ENCODE measurements around the gene ICA1.

ICA1 gene

GRCh38 chr7:8236780-8237407 lies 25.1 kb downstream of the ICA1 start:
- TF ChIP-seq EZH2phosphoT487 (IDR thresholded peaks at IDR 0.05; ENCODE audit: borderline replicate concordance, low read length): no peak
- TF ChIP-seq, protein P1, sequence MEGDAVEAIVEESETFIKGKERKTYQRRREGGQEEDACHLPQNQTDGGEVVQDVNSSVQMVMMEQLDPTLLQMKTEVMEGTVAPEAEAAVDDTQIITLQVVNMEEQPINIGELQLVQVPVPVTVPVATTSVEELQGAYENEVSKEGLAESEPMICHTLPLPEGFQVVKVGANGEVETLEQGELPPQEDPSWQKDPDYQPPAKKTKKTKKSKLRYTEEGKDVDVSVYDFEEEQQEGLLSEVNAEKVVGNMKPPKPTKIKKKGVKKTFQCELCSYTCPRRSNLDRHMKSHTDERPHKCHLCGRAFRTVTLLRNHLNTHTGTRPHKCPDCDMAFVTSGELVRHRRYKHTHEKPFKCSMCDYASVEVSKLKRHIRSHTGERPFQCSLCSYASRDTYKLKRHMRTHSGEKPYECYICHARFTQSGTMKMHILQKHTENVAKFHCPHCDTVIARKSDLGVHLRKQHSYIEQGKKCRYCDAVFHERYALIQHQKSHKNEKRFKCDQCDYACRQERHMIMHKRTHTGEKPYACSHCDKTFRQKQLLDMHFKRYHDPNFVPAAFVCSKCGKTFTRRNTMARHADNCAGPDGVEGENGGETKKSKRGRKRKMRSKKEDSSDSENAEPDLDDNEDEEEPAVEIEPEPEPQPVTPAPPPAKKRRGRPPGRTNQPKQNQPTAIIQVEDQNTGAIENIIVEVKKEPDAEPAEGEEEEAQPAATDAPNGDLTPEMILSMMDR (IDR thresholded peaks at IDR 0.05; ENCODE audit: low read depth, low read length, poor library complexity, severe bottlenecking): no peak

DNA sequence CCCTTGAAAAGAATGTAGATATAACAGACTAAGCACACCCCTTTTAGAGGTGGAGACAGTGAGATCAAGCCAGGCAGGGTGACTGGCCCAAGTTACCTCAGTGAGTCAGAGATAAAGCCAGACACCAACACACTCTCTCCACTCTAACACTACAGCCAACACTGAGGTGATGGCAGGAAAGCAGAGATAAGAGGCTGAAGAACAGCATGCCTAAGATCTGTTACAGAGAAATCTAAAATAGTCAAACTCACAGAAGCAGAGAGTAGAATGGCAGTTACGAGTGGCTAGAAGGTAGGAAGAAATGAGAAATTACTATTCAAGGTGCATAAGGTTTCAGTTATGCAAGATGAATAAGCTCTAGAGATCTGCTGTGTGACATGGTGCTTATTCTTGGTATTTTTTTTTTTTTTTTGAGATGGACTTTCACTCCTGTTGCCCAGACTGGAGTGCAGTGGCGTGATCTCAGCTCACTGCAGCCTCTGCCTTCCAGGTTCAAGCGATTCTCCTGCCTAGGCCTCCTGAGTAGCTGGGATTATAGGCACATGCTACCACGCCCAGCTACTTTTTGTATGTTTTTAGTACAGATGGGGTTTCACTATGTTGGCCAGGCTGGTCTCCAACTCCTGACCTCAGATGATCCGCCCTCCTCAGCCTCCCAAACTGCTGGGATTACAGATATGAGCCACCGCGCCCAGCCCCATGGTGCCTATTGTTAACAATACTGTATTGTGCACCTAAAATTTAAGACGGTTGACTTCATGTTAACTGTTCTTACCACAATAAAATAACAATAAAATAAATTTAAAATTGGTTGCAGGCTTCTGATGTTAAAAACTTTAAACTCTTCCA lies 28.7 kb downstream of the ICA1 start:
- Histone ChIP-seq H3K27me3 (ENCODE audit: control insufficient read depth, low read length) (peaks cover 4% of the 10 kb centered on the region), H3K9me3 (ENCODE audit: control insufficient read depth, insufficient read depth, low read length) (no peaks in the 10 kb centered on the region), H3F3A (ENCODE audit: control insufficient read depth, insufficient read depth) (no peaks in the 10 kb centered on the region), H3K27ac (ENCODE audit: low read depth, low read length) (no peak overlapping the region), H3K79me2 (ENCODE audit: control insufficient read depth, low read length) (no peaks in the 10 kb centered on the region), H3K36me3 (ENCODE audit: control insufficient read depth, low read length) (no peaks in the 10 kb centered on the region), H4K20me1 (ENCODE audit: control insufficient read depth, insufficient read depth, low read depth, low read length) (no peaks in the 10 kb centered on the region), H3K4me2 (ENCODE audit: low read length) (no peak overlapping the region), H3K4me1 (ENCODE audit: control insufficient read depth, low read length) (no peaks in the 10 kb centered on the region), H3K9me2 (replicated peaks; ENCODE audit: control insufficient read depth, low read length) (no peaks in the 10 kb centered on the region), H3K4me3 (ENCODE audit: low read length) (no peak overlapping the region)
- TF ChIP-seq, protein P1 (IDR thresholded peaks at IDR 0.05; ENCODE audit: low read depth, low read length, poor library complexity, severe bottlenecking): no peak
- TF ChIP-seq EZH2phosphoT487 (IDR thresholded peaks at IDR 0.05; ENCODE audit: borderline replicate concordance, low read length): no peak

More at GRCh38 chr7:8236780-8237407, 25.1 kb downstream of the ICA1 start:
- Histone ChIP-seq H3K27me3 (ENCODE audit: control insufficient read depth, low read length) (peaks cover 4% of the 10 kb centered on the region), H4K20me1 (ENCODE audit: control insufficient read depth, insufficient read depth, low read depth, low read length) (no peaks in the 10 kb centered on the region), H3K27ac (ENCODE audit: low read depth, low read length) (no peak overlapping the region), H3K36me3 (ENCODE audit: control insufficient read depth, low read length) (no peaks in the 10 kb centered on the region), H3K79me2 (ENCODE audit: control insufficient read depth, low read length) (no peaks in the 10 kb centered on the region), H3F3A (ENCODE audit: control insufficient read depth, insufficient read depth) (no peaks in the 10 kb centered on the region), H3K4me2 (ENCODE audit: low read length) (no peak overlapping the region), H3K4me3 (ENCODE audit: low read length) (no peak overlapping the region), H3K9me3 (ENCODE audit: control insufficient read depth, insufficient read depth, low read length) (no peaks in the 10 kb centered on the region), H3K4me1 (ENCODE audit: control insufficient read depth, low read length) (no peaks in the 10 kb centered on the region), H3K9me2 (replicated peaks; ENCODE audit: control insufficient read depth, low read length) (no peaks in the 10 kb centered on the region)

- no peaks in the 10 kb centered on the region for H3K4me1 ChIP-seq (ENCODE audit: control insufficient read depth, low read length)
- no peaks in the 10 kb centered on the region for H3K36me3 ChIP-seq (ENCODE audit: control insufficient read depth, low read length)
- H3K79me2 ChIP-seq (ENCODE audit: control insufficient read depth, low read length): no peaks in the 10 kb centered on the region
- H3K9me3 ChIP-seq (ENCODE audit: control insufficient read depth, insufficient read depth, low read length): no peaks in the 10 kb centered on the region
- no peak overlapping the region for H3K4me2 ChIP-seq (ENCODE audit: low read length)
- no peaks in the 10 kb centered on the region for H4K20me1 ChIP-seq (ENCODE audit: control insufficient read depth, insufficient read depth, low read depth, low read length)
- no peaks in the 10 kb centered on the region for H3K9me2 ChIP-seq (replicated peaks; ENCODE audit: control insufficient read depth, low read length)
- H3F3A ChIP-seq (ENCODE audit: control insufficient read depth, insufficient read depth): no peaks in the 10 kb centered on the region
- no peak overlapping the region for H3K27ac ChIP-seq (ENCODE audit: low read depth, low read length)
- no peak overlapping the region for H3K4me3 ChIP-seq (ENCODE audit: low read length)
- peaks cover 7% of the 10 kb centered on the region; the same call in 1 of the 2 replicates for H3K27me3 ChIP-seq (ENCODE audit: control insufficient read depth, low read length)
- TF ChIP-seq, protein P1 (IDR thresholded peaks at IDR 0.05; ENCODE audit: low read depth, low read length, poor library complexity, severe bottlenecking): no peak
- no peak for TF ChIP-seq EZH2phosphoT487 (IDR thresholded peaks at IDR 0.05; ENCODE audit: borderline replicate concordance, low read length)
These were observed 32.0 kb downstream of the ICA1 start for GRCh38 chr7:8229927-8230326.

Measured in DOHH2 (cell line).